OCI-LY1 (cell line): ENCODE data around the gene KRTAP10-10.

ENCODE experiments used
- H2AFZ ChIP-seq: fragments of 200-600 bp; sonication (generic), shearing (Covaris generic); 2 replicates; pipeline ENCODE4 v1.6.0; 2014; ENCODE audit warnings: antibody characterized with exemption, mild to moderate bottlenecking, low read length
- H3F3A ChIP-seq: fragments of 200-600 bp; sonication (generic), shearing (Covaris generic); 2 replicates; pipeline ENCODE4 v1.6.0; 2014; ENCODE audit warnings: mild to moderate bottlenecking, antibody characterized with exemption, low read length, moderate library complexity; ENCODE audit not compliant: insufficient read depth
- H3K27ac ChIP-seq: fragments of 200-600 bp; sonication (generic); 2 replicates; pipeline ENCODE4 v1.5.1; 2014; ENCODE audit warnings: low read length, mixed run types, mild to moderate bottlenecking, low read depth; ENCODE audit not compliant: poor library complexity, severe bottlenecking
- H3K27me3 ChIP-seq: fragments of 200-600 bp; sonication (generic); 2 replicates; pipeline ENCODE4 v1.6.0; 2014; ENCODE audit warnings: antibody characterized with exemption, mild to moderate bottlenecking, low read length, moderate library complexity; ENCODE audit not compliant: insufficient read depth
- H3K36me3 ChIP-seq: fragments of 200-600 bp; sonication (generic); 2 replicates; pipeline ENCODE4 v1.6.1; 2014; ENCODE audit warnings: mild to moderate bottlenecking, antibody characterized with exemption, low read length, moderate library complexity, mixed read lengths; ENCODE audit not compliant: insufficient read depth
- H3K4me1 ChIP-seq: fragments of 200-600 bp; sonication (generic); 2 replicates; pipeline ENCODE4 v1.5.1; 2014; ENCODE audit warnings: mild to moderate bottlenecking, low read length, moderate library complexity; ENCODE audit not compliant: insufficient read depth, severe bottlenecking
- H3K4me2 ChIP-seq: fragments of 200-600 bp; sonication (generic), shearing (Covaris generic); 2 replicates; pipeline ENCODE4 v1.6.1; 2014; ENCODE audit warnings: low read length
- H3K4me3 ChIP-seq: fragments of 200-600 bp; sonication (generic); 2 replicates; pipeline ENCODE4 v1.5.1; 2014; ENCODE audit warnings: low read length, low read depth, mild to moderate bottlenecking, mixed read lengths; ENCODE audit not compliant: poor library complexity, severe bottlenecking
- H3K79me2 ChIP-seq: fragments of 200-600 bp; shearing (Covaris generic); 2 replicates; pipeline ENCODE4 v1.6.1; 2016; ENCODE audit warnings: mixed run types, low read length, mixed read lengths; ENCODE audit not compliant: insufficient read depth
- H3K9ac ChIP-seq: fragments of 200-600 bp; sonication (generic), shearing (Covaris generic); 2 replicates; pipeline ENCODE4 v1.6.1; 2014; ENCODE audit warnings: mild to moderate bottlenecking, low read length, mixed read lengths
- H3K9me2 ChIP-seq: fragments of 200-600 bp; sonication (generic), shearing (Covaris generic); 2 replicates; pipeline ENCODE4 v1.6.1; 2014; ENCODE audit warnings: low read depth, mild to moderate bottlenecking, low read length, mixed read lengths
- H3K9me3 ChIP-seq: fragments of 200-600 bp; shearing (Covaris generic); 2 replicates; pipeline ENCODE4 v1.6.1; 2014; ENCODE audit warnings: low read length, mixed read lengths
- H4K20me1 ChIP-seq: fragments of 200-600 bp; sonication (generic), shearing (Covaris generic); 2 replicates; pipeline ENCODE4 v1.6.0; 2016; ENCODE audit warnings: mild to moderate bottlenecking, low read length; ENCODE audit not compliant: insufficient read depth
- EZH2 ChIP-seq: fragments of 200-600 bp; sonication (generic), shearing (Covaris generic); IDR thresholded peaks from 2 replicates; pipeline ENCODE4 v1.8.0; 2017; ENCODE audit warnings: borderline replicate concordance, mixed run types, mild to moderate bottlenecking, antibody characterized with exemption, low read length, moderate library complexity, mixed read lengths
- TF ChIP-seq, protein P1 (sequence below): fragments of 200-600 bp; sonication (generic), shearing (Covaris generic); IDR thresholded peaks from 2 replicates; pipeline ENCODE4 v1.5.1; 2017; ENCODE audit warnings: mild to moderate bottlenecking, antibody characterized with exemption, low read length, moderate library complexity, mixed read lengths

The KRTAP10-10 gene

DNA sequence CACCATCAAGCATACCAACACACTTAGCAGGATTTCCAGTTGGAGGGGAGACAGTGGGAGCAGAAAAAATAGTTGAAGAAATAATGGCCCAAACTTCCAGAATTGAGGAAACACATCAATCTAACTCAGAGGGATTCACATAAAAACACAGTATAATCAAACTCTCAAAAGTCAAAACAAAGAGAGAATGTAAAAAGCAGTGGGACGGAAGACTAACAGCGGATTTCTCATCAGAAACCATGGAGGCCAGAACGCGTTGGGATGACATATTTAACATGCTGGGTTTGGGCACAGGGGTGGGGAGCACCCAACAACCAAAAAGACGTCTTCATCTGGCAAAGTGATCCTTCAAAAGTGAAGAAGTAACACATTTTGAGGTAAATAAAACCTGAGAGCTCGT is 17.3 kb upstream of the KRTAP10-10 start:
- Histone ChIP-seq H3K9ac (no peak overlapping the region), H3K9me2 (no peaks in the 10 kb centered on the region), H3K9me3 (peaks cover 14% of the 10 kb centered on the region), H2AFZ (no peak overlapping the region), H3K36me3 (no peaks in the 10 kb centered on the region), H4K20me1 (no peaks in the 10 kb centered on the region), H3F3A (no peaks in the 10 kb centered on the region), H3K27me3 (no peaks in the 10 kb centered on the region; the same call in 1 of the 2 replicates), H3K4me3 (no peak overlapping the region), H3K27ac (no peak overlapping the region), H3K4me1 (peaks cover 6% of the 10 kb centered on the region), H3K4me2 (no peak overlapping the region), H3K79me2 (no peaks in the 10 kb centered on the region)
- TF ChIP-seq, protein P1, sequence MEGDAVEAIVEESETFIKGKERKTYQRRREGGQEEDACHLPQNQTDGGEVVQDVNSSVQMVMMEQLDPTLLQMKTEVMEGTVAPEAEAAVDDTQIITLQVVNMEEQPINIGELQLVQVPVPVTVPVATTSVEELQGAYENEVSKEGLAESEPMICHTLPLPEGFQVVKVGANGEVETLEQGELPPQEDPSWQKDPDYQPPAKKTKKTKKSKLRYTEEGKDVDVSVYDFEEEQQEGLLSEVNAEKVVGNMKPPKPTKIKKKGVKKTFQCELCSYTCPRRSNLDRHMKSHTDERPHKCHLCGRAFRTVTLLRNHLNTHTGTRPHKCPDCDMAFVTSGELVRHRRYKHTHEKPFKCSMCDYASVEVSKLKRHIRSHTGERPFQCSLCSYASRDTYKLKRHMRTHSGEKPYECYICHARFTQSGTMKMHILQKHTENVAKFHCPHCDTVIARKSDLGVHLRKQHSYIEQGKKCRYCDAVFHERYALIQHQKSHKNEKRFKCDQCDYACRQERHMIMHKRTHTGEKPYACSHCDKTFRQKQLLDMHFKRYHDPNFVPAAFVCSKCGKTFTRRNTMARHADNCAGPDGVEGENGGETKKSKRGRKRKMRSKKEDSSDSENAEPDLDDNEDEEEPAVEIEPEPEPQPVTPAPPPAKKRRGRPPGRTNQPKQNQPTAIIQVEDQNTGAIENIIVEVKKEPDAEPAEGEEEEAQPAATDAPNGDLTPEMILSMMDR, result no peak
- TF ChIP-seq EZH2, result no peak

DNA sequence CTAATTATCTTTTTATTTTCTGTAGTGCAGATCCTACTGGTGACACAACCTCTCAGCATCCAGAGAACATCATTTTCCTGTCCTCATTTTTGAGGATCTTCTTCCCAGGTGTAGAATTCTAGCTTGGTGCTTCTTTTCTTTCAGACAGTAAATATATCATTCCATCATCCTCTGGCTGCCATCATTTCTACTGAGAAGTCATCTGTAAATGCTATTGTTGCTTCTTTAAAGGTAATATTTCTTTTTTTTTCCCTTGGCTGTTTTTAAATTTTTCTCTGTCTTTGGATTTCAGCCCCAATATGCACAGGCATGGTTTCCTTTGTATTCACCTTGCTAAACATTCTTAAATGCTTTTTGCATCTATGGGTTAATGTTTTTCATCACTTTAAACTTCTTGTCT is 13.6 kb upstream of the KRTAP10-10 start:
- no peaks in the 10 kb centered on the region for H3K9me2 ChIP-seq
- H3K9me3 ChIP-seq, result peaks cover 14% of the 10 kb centered on the region
- no peaks in the 10 kb centered on the region for H3K79me2 ChIP-seq
- no peak overlapping the region for H3K9ac ChIP-seq
- no peak overlapping the region for H2AFZ ChIP-seq
- no peaks in the 10 kb centered on the region; the same call in 1 of the 2 replicates for H3K27me3 ChIP-seq
- H3K4me1 ChIP-seq, result peaks cover 6% of the 10 kb centered on the region
- H3K36me3 ChIP-seq, result no peaks in the 10 kb centered on the region
- no peak overlapping the region for H3K27ac ChIP-seq
- H3K4me2 ChIP-seq, result no peak overlapping the region
- no peak for TF ChIP-seq EZH2
- TF ChIP-seq, protein P1, result no peak
- no peak overlapping the region for H3K4me3 ChIP-seq
- H4K20me1 ChIP-seq, result no peaks in the 10 kb centered on the region
- H3F3A ChIP-seq, result no peaks in the 10 kb centered on the region

DNA sequence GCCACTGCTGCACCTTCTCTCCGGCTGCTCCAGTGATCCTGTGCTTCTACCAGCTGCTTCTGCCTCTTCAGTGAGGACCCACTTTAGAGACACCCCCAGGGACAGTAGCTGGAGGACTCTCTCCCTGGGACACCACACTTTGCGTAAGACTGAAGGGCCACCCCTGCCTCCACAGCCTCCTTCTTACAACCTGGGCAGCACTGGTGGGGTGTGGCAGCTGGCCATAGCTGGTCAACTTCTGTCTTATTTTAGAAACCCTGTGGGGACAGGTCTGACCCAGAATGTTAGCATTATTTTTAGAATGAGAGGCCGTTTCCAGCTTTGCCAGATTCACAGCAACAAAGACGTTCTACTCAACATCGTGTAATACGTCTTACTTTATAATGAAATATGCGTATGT is 11.4 kb upstream of the KRTAP10-10 start:
- H3K4me1 ChIP-seq, result no peaks in the 10 kb centered on the region
- H3K4me3 ChIP-seq, result no peak overlapping the region
- no peaks in the 10 kb centered on the region for H3F3A ChIP-seq
- TF ChIP-seq EZH2, result no peak
- TF ChIP-seq, protein P1, result no peak
- H2AFZ ChIP-seq, result no peak overlapping the region
- H3K4me2 ChIP-seq, result no peak overlapping the region
- no peaks in the 10 kb centered on the region for H4K20me1 ChIP-seq
- H3K27me3 ChIP-seq, result no peaks in the 10 kb centered on the region; the same call in 1 of the 2 replicates
- no peaks in the 10 kb centered on the region for H3K79me2 ChIP-seq
- no peak overlapping the region for H3K27ac ChIP-seq
- no peaks in the 10 kb centered on the region for H3K36me3 ChIP-seq
- H3K9me2 ChIP-seq, result no peaks in the 10 kb centered on the region
- no peak overlapping the region for H3K9ac ChIP-seq
- H3K9me3 ChIP-seq, result peaks cover 10% of the 10 kb centered on the region
